MM.1S (cell line): Measurements from ENCODE around the gene MRPS33.

Experiments
- CTCF ChIP-seq: fragments of 300-600 bp; sonication (generic); IDR thresholded peaks from 2 replicates; pipeline ENCODE4 v1.5.1; 2016; ENCODE audit warnings: antibody characterized with exemption, low read length, mixed read lengths
- EZH2 ChIP-seq: fragments of 300-600 bp; sonication (generic); optimal IDR thresholded peaks from 2 replicates; pipeline ENCODE3; 2017; ENCODE audit warnings: low read depth, mild to moderate bottlenecking, antibody characterized with exemption, low read length, mixed read lengths

- TF ChIP-seq CTCF, result peak; percentile 73
- no peak for TF ChIP-seq EZH2
Observed at GRCh38 chr7:141012044-141012685, 2.6 kb downstream of the MRPS33 start.
